Ishikawa (cell line): ENCODE results near the gene REV1.

Experiments used
- CEBPB ChIP-seq: IDR thresholded peaks from 2 replicates; pipeline ENCODE4 v1.6.1; 2012
- EGR1 ChIP-seq: IDR thresholded peaks from 2 replicates; pipeline ENCODE4 v1.6.1; 2012
- NFIC ChIP-seq: IDR thresholded peaks from 2 replicates; pipeline ENCODE4 v1.6.1; 2012
- RAD21 ChIP-seq: IDR thresholded peaks from 2 replicates; pipeline ENCODE4 v1.6.1; 2012; ENCODE audit warnings: low read depth
- TCF12 ChIP-seq: IDR thresholded peaks from 2 replicates; pipeline ENCODE4 v1.6.1; 2012; ENCODE audit warnings: low read depth
- YY1 ChIP-seq: IDR thresholded peaks from 2 replicates; pipeline ENCODE4 v1.6.1; 2012; ENCODE audit warnings: low read depth
- TF ChIP-seq, protein P1 (sequence below): IDR thresholded peaks from 2 replicates; pipeline ENCODE4 v1.6.1; 2012
- TF ChIP-seq, protein P2 (sequence below): IDR thresholded peaks from 2 replicates; pipeline ENCODE4 v1.6.1; 2012
- TF ChIP-seq, protein P3 (sequence below): IDR thresholded peaks from 2 replicates; pipeline ENCODE4 v1.6.1; 2012; ENCODE audit warnings: low read depth, mild to moderate bottlenecking

DNA sequence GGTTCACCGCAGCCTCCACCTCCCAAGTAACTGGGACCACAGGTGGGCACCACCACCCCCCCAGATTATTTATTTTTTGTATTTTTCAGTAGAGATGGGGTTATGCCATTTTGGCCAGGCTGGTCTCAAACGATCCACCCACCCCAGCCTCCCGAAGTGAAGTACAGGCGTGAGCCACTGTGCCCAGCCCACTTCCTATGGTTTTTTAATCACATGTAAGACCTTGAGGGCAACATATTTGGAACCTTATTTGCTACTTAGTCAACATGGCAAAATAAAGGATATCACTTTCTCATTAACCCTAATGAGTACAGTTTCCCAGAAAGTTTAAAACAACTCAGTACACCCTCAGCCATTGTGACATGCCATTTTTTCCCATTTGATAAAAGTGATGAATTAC is 88.0 kb downstream of the REV1 start:
- TF ChIP-seq, protein P1, sequence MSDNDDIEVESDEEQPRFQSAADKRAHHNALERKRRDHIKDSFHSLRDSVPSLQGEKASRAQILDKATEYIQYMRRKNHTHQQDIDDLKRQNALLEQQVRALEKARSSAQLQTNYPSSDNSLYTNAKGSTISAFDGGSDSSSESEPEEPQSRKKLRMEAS = no peak
- TF ChIP-seq EGR1 (no peak), YY1 (no peak), NFIC (no peak), RAD21 (no peak), TCF12 (no peak), CEBPB (no peak)
- TF ChIP-seq, protein P2, sequence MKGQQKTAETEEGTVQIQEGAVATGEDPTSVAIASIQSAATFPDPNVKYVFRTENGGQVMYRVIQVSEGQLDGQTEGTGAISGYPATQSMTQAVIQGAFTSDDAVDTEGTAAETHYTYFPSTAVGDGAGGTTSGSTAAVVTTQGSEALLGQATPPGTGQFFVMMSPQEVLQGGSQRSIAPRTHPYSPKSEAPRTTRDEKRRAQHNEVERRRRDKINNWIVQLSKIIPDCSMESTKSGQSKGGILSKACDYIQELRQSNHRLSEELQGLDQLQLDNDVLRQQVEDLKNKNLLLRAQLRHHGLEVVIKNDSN = no peak
- TF ChIP-seq, protein P3, sequence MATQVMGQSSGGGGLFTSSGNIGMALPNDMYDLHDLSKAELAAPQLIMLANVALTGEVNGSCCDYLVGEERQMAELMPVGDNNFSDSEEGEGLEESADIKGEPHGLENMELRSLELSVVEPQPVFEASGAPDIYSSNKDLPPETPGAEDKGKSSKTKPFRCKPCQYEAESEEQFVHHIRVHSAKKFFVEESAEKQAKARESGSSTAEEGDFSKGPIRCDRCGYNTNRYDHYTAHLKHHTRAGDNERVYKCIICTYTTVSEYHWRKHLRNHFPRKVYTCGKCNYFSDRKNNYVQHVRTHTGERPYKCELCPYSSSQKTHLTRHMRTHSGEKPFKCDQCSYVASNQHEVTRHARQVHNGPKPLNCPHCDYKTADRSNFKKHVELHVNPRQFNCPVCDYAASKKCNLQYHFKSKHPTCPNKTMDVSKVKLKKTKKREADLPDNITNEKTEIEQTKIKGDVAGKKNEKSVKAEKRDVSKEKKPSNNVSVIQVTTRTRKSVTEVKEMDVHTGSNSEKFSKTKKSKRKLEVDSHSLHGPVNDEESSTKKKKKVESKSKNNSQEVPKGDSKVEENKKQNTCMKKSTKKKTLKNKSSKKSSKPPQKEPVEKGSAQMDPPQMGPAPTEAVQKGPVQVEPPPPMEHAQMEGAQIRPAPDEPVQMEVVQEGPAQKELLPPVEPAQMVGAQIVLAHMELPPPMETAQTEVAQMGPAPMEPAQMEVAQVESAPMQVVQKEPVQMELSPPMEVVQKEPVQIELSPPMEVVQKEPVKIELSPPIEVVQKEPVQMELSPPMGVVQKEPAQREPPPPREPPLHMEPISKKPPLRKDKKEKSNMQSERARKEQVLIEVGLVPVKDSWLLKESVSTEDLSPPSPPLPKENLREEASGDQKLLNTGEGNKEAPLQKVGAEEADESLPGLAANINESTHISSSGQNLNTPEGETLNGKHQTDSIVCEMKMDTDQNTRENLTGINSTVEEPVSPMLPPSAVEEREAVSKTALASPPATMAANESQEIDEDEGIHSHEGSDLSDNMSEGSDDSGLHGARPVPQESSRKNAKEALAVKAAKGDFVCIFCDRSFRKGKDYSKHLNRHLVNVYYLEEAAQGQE = no peak
